ENCODE measurements around the gene CLMN.
"Not testable (repeated sequence)": the region's sequence is repeated elsewhere in the genome, so short reads cannot be mapped to it uniquely, and the experiment has no call there.

CLMN gene

DNA sequence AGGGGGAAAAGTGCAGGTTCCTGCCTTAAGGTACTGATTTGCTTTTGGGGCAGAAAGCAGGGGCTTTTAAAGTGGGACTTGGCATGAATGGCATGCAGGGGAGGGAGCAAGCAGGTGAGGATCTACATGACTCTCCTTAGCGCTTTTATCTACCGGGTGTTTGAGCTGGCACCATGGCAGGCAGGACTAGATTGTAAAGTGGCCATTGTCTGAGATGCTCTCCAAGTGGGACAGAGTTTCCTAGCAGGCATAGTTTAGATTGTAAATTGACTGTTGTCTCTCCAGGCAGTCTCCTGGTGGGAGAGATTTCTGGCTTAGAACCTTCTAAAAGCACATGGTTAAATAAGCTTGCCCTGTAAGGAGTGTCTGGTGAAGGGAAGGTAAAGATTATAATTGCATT lies 157.1 kb downstream of the CLMN start:
- no peak for DNase-seq (ENCODE audit: low read depth)

DNA sequence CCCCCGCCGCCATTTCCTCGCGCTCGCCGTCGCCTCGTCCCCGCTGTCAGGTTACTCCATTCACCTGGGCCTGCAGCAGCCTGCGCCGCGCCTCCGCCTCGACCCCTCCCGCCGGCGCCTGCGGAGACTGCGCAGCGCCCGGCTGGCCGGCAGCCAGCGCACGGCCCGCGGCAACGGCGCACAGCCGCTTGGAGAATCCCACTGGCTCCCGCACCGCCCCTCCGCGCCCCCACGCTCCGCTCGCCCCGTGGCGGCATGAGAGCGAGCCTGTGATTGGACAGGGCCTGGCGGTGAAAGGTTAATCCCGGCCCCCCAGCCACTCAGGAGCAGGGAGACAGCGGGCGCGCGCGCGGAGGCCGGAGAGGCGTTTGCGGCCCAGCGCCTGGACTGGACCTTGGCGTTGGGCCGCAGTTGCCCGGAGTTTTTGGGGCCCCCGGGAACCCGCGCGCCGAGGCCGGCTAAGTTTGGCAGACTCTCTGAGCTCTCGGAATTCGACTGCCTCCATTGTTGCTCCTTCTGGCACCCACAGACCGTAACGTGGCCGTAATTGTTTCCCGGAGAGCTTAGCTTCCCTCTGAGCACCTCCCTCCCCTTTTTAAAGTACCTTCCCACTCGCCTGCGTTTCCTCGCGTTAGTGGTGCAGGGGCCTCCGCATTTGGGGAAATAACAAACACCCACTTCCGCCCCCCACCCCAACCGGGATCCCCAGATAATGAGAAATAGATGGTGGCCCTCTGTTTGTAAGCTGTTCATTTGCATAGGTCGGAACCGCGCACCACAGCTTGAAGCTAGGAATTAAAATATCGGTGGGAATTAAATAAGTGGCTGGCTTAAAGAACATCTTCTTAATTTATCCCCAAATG lies 162.2 kb downstream of the CLMN start, which contains the start of gene DICER1:
TSS of gene DICER1 (minus strand) at position 203 of the 863 bp plus-strand sequence. CDS start 24,071 bp downstream, outside the sequence.
- peak; percentile 56 for DNase-seq (ENCODE audit: low read depth)

DNA sequence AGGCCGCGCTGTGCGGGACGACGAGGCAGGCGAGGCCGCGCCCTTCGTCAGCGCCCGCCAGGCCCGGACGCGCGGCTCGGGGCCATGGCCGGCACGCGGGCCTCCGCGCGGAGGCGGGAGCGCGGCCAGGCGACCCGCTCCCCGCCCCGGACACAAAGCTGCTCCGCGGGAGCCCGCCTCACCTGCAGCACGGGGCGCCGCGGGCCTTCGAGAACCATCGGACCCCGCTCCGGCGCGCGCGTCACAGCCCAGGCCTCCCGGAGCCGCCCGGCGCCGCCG lies 162.7 kb downstream of the CLMN start:
- DNase-seq (ENCODE audit: low read depth), result no peak

DNA sequence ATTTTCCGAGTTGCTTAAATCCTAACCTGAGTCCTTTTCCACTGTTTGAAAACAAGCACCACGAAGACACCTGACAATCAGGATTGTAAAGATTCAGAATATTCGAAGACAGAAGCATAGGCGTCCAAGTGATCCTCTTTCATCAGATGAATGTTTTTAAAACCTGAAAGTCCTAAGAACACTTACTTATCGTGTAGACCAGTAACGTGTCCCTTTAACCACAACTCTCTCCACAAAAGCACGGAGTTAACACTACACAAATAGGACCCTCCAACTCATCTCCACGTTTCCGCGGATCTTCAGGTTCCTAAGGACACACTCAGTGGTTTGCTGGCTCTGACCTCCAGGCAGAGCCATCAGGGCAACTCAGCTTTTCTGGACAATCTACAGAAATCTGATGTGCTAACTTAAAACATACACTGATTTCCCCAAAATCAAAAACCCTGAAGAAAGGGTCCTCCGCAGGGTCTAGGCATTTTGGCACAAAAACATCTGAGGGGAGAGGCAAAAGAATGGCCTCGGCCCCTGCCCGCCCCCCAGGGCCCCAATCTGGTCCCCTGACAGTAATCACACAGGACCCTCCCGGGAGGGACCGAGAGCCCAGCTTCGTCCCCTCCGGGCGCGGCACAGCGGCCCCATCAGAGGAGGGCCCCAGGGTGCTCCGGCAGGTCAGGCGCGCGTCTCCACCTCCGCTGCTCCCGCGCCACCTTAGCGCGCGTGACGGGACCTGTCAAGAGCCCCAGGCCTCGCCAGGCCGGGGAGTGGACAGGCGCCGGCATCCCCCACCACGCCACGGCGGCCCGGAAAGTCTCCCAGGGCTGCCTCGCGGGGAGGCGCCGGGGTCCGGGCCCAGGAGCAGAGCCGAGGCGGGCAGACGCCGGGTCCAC lies 163.3 kb downstream of the CLMN start:
- DNase-seq (ENCODE audit: low read depth), result no peak

DNA sequence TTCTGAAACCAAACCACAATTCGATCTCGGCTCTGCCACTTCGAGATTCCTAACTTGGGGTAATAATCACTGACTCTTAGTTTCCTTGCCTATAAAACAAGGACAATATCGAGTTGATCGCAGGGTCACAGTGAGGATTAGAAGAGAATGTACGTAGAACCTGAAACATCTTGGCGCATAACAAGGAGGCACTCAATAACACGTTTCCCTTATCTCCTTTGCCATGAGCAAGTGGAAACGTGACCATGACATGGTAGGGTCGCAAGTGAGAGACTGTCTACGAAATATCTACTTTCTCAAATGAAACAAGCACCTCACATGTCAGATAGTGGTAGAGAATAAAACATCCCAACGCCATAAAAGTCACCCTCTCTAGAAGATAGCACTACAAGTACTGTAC lies 164.7 kb downstream of the CLMN start:
- no peak for DNase-seq (ENCODE audit: low read depth)

DNA sequence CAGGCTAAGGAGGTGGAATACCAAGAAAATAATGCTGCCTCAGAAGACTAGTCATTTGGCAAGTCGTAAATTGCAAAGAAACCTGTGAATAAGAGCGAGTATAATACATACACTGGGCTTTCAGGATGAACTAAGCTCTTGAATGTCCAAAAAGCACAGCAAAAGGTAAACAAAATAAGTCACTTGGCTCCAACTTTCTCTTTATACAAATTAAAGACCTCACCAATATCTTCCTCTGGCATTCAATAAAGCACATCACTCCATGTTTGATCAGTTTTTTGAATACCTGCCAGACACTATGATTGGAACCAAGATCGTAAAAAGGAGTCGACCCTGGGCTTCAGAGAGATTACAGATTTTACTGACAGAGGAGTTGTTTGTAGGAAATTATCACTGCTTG lies 165.8 kb downstream of the CLMN start:
- no peak for DNase-seq (ENCODE audit: low read depth)

DNA sequence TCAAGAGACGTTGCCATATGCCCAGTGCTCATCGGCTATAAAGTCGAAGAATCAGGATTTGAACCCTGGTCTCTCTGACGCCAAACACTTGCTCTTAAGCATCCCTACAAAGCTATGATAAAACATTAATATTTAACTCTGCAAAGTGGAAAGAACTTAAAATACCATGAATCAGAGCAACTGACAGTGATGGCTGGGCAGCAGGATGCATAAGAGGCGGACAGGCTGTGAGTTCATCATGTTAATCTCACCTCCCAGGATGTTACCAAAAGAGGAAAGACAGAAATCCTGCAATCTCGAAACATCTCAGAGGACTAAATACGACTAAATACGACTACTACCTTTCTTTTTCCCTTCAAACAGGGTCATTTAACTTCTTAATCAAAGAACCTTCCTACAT lies 168.1 kb downstream of the CLMN start:
- no peak for DNase-seq (ENCODE audit: low read depth)

DNA sequence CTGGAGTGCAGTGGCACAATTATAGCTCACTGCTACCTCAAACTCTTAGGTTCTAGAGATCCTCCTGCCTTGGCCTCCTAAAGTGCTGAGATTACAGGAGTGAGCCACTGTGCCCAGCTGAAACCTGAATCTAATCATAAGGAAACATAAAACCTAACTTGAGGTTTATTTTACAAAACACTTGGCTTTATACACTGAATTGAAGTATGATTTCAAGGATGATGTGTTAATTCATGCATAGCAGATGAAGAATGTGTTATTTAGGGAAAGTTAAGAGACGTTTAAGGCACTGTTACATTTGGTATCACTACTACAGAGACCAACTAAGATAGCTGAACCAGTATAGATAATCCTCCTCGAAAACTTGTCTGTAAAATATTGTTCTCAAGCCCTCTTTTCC lies 168.8 kb downstream of the CLMN start:
- DNase-seq (ENCODE audit: low read depth), result no peak

DNA sequence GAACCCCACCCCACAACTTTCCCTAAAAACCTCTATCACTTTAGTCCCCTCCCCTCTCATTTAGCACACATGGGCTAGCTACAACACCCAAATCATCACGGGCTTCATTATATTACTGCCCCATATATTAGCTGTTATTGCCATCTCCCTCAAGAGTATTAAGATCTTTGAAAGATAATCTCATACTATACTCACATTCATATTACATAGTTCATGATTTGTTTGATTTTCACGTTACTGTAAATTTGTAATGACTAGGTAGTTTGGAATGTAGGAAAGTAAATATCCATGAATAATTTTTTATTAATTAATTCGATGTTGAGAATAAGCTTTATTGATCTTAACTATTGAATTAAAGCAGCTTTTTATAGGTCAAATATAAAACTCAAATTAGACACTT lies 170.3 kb downstream of the CLMN start:
- no peak for DNase-seq (ENCODE audit: low read depth)

DNA sequence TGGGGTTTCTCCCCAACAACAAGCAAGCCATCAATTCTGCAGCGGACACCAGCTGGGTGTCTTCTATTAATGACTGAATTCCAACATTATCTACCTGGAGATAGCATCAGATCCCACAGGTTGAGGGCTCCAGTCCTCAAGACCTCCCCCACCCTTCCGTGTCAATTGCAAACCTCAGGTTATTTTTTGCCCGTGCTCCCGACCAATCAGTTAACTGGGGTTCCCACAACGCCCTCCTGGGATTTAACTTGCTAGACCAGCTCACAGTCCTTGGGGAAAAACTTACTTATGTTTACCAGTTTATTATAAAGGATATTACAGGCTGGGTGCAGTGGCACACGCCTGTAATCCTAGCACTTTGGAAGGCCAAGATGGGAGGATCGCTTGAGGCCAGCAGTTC lies 172.1 kb downstream of the CLMN start:
- DNase-seq (ENCODE audit: low read depth), result no peak

DNA sequence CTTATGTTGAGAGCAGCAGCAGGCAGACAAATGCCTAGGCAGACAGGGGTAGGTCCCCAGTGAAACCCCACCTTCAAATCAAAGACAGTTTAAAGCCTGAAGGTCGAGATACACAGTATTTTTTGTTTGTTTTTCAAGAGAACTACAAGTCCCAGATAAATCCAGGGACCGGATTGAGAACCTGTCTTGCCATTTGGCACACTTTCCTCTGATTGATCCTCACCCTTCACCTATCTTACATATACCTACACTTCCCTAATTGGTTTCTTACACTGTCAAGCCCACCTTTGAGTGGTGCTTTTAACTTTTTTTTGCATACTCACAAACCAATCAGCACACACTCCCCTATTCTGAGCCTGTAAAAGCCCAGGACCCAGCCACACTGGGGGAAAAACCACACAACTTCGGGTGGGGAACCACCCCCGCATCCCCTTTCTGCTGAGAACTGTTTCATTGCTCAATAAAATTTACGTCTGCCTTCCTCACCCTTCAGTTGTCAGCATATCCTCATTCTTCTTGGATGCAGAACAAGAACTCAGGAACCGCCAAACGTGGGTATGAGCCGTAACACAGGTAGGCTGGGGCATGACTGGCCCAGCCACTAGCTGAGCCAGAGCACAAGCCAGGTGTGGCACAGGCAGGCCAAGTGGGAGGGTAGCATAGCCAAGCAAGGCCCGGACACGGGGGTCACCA lies 173.5 kb downstream of the CLMN start:
- no peak for DNase-seq (ENCODE audit: low read depth)

DNA sequence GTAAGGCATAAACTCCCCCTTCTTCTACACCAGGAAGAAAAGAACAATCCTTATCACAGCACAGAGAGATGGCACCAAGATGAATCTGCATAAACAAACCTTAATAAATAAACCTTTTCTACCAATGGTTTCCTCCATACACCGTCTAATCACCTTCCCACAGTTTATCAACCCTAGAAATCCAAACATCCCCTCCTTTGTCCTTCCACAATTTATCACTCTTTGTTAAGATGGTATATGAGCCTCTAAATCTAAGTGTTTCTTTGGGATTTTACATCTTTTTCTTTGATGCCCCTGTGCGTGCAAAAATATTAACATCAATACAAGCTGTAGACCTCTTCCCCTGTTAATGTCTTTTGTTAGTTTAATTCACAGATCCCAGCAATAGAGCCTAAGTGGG lies 174.9 kb downstream of the CLMN start:
- DNase-seq (ENCODE audit: low read depth), result no peak

DNA sequence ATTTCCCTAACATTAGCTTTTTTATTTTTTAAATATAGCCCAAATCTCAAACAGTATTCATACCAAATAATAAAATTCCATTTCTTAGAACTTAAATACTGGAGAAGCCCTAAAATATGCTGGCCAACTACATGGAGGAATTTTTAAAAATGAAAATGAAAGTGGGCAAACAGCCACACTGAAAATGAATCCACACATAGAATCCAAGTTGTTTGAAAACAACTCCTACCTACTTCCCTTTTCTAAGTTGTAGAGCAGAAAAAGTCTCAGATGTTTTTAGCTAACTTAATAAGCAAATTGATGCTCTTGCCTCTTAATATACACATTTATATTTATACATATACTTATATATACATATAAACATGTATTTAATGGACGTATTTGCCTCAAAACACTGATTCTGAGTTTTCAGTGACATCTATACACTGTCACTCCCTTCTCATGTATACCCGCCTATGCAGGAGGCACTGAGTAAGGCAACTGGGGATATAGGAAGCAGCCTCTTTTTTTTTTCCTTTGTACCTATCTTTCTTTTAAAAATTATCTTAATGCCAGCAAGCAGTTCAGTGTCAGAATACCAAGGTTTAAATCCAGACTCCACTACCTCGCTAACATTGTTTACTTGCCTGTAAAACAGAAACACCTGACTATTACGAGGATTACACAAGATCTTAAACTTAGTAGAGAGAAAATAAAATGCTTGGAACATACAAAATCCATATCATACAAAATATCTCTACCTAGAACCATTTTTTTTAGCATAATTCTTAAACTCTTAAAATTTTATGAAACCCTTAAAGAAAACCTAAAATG lies 175.7 kb downstream of the CLMN start:
- DNase-seq (ENCODE audit: low read depth), result no peak

DNA sequence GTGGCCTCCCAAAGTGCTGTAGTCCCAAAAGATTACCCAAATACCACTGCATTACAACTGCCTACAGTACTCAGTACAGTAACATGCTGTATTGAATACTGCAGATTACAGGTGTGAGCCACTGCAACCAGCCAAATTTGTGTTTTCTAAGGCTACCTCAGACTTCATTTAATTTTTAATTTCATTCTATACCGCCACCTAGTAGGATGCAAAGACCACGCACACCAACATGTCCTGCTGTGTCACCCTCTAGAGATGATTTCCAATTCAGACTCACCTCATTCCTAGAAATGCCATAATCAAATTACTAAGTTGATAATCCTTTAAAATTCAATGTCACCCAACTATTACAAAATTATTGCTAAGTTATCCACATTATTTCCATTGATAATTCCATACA lies 177.5 kb downstream of the CLMN start:
- no peak for DNase-seq (ENCODE audit: low read depth)

DNA sequence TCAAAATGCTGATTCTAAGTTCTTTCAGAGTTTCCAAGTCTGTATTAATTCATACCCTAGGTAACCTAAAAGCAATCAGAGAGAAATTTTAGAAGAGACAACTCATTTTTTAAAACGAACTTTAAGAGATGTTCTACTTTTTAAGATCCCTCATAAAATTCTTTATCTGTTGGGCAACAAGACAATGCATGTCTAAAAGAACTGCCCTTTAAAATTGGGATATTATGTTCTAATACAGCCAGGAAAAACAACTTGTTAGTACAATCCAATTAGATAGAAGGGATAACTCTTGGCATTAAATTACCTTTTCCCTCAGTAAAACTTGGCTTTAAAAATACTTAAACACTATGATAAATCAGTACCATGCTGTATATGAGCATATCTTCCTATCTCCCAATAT lies 178.0 kb downstream of the CLMN start:
- DNase-seq (ENCODE audit: low read depth), result no peak

DNA sequence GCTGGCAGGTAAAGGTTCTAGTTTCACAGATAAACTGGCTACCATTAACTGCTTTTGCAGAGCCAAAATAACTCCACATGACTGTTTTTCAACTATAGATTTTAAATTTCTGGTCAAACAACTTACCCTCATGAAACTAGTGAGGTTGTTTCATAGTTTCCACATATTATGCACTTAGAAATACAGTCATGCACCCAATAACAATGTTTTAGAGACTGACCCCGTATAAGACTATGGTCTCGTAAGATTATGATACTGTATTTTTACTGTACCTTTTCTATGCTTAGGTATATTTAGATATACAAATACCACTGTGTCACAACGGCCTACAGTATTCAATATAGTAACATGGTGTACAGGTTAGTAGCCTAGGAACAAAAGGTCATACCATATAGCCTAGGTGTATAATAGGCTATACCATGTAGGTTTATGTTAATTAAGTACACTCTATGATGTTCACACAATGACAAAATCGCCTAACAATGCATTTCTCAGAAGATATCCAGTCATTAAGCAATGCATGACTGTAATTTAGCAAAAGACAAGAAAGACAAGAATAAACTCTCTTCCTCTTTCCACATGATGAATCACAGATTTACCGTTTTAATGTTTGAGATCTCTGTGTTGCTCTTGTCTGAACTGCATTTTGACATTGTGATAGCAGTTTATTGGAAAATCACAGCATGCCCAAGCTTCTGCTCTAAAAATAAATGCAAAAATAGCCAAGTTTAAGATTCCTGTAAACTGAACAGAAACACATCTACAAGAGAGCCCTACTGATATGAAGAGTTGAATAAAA lies 179.4 kb downstream of the CLMN start:
- no peak for DNase-seq (ENCODE audit: low read depth)

DNA sequence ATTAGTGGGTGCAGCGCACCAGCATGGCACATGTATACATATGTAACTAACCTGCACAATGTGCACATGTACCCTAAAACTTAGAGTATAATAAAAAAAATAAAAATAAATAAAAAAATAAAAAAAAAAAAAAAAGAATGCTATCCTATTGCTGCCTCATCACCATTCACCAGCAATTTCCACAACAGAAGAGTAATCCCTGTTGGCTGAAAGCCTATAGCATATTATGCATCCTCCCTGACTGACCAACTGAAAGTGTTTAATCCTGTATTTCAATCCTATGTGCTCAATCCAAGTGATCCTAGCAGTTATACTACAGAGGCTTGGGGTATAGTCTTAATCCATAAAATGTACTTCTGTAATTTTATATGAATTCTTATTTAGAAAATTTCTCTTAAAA lies 180.8 kb downstream of the CLMN start:
- DNase-seq (ENCODE audit: low read depth), result no peak

DNA sequence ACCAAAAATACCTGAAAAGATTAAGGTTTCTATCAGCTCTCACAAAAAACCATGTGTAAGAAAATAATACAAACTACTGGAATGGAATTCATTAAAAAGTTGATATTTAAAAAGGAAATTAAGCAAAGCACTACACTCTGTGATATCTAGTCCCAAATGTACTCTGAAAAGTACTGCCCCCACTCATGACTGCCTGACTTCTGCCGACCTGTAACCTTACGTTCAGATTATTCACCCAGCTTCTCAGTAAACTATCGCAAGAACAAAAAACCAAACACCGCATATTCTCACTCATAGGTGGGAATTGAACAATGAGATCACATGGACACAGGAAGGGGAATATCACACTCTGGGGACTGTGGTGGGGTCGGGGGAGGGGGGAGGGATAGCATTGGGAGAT lies 181.3 kb downstream of the CLMN start:
- DNase-seq (ENCODE audit: low read depth), result not testable (repeated sequence)

DNA sequence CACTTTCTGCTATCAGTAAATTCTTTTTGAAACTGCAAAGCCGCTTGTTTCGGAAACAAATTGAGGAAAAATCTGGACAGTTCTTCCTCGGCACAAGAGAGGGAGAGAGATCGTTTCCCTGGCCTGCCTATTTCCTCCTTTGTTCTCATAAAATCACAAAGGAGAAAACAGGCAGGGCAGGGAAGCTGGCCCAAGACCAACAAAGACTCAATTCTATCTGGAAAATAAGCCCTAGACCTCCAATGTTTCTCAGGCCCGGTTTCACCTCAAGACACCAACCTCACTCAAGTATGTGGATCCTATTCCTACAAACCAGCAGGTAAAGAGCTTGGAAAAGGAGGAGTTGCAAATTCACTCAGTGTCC lies 181.9 kb downstream of the CLMN start:
- DNase-seq (ENCODE audit: low read depth), result no peak

DNA sequence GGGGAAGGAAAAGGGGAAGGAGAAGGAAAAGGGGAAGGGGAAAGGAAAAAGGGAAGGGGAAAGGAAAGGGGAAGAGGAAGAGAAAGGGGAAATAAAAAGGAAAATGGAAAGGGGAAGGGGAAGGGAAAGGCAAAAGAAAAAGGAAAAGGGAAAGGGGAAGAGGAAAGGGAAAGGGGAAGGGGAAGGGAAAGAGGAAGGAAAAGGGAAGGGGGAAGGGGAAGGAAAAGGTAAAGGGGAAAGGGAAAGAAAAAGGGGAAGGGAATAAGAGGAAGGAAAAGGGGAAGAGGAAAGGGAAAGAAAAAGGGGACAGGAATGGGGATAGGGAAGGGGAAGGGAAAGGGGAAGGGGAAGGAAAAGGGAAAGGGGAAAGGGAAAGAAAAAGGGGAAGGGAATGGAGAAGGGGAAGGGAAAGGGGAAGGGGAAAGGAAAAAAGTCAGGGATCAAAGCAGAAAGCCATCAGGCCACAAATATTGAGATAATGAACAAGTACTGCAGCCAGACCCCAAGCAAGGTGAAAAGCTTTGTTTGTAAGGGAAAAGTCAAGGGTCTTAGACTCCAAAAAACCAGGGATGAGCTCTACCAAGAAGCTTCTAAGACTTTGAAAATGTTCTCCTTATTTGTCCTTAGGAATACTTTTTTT lies 182.4 kb downstream of the CLMN start:
- DNase-seq (ENCODE audit: low read depth), result no peak

DNA sequence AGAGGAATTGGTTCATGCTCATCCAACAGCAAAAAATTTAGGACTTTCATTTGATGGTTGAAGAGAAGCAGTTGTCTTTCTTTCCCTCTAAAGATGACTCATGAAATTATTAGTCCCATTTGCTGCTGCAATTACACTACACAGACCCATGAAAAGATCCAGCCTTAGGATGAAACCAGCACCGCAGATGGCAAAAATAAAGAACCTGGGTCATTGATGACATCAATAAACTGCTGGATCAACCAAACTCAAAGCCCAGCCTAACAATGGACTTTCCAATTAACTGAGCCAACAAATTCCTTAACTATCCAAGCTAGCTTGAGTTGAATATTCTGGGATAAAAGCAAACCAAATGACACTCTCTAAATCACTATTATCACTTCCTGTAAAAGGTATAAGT lies 183.1 kb downstream of the CLMN start:
- DNase-seq (ENCODE audit: low read depth), result no peak

All from HS-5 (cell line).